K562 (cell line): ENCODE results near the gene RBFA. TPM values are rescaled to one million over a fixed set of nuclear protein-coding genes. Genes with fewer than 3 reads are reported as not detected.
A peak's percentile ranks its signal among the peaks of the same experiment; 100 is the strongest.

ENCODE experiments used
- BRD4 ChIP-seq: fragments of 200-600 bp; sonication (generic); IDR thresholded peaks from 2 replicates; pipeline ENCODE4 v1.6.1; 2017; ENCODE audit warnings: inconsistent platforms
- CBX1 ChIP-seq: sonication (generic); IDR thresholded peaks from 2 replicates; pipeline ENCODE4 v1.6.1; 2016; ENCODE audit warnings: antibody characterized with exemption, low read depth, mild to moderate bottlenecking
- CHD1 ChIP-seq: fragments of 200-600 bp; sonication (generic); IDR thresholded peaks from one replicate; pipeline ENCODE4 v1.6.1; 2012; ENCODE audit warnings: mild to moderate bottlenecking, moderate library complexity, low read length, inconsistent platforms
- EWSR1 ChIP-seq: fragments of 450-650 bp; IDR thresholded peaks from 2 replicates; pipeline ENCODE4 v1.6.1; 2018; ENCODE audit warnings: borderline replicate concordance, mild to moderate bottlenecking, low read depth, moderate library complexity; ENCODE audit not compliant: partially characterized antibody
- KLF10 ChIP-seq: fragments of 250-450 bp; sonication (Bioruptor Pico); IDR thresholded peaks from 2 replicates; pipeline ENCODE4 v1.6.1; 2021; ENCODE audit warnings: matching md5 sums
- MYC ChIP-seq, 2 experiments: fragments of 250-450 bp in 1 of 2; sonication (Bioruptor Pico) in 1 of 2; IDR thresholded peaks; 2 replicates each; pipeline versions ENCODE4 v1.5.1 to v1.6.1; 2012 to 2021; ENCODE audit warnings: low read depth in 2 of 2, borderline replicate concordance in 1 of 2, improper control_type of control experiment in 1 of 2, low read length in 1 of 2, mild to moderate bottlenecking in 1 of 2, moderate library complexity in 1 of 2
- NCOR1 ChIP-seq: fragments of 450-650 bp; IDR thresholded peaks from 2 replicates; pipeline ENCODE4 v1.6.1; 2016; ENCODE audit warnings: mild to moderate bottlenecking, moderate library complexity
- NFIC ChIP-seq: fragments of 450-650 bp; IDR thresholded peaks from 2 replicates; pipeline ENCODE4 v1.6.1; 2017; ENCODE audit warnings: mild to moderate bottlenecking, inconsistent platforms
- PCBP1 ChIP-seq: fragments of 200-400 bp; formaldehyde crosslinking; IDR thresholded peaks from 2 replicates; pipeline ENCODE4 v1.6.1; 2018; ENCODE audit warnings: mild to moderate bottlenecking, low read depth, low read length; ENCODE audit not compliant: poor library complexity, severe bottlenecking
- PHF21A ChIP-seq: fragments of 450-650 bp; IDR thresholded peaks from 2 replicates; pipeline ENCODE4 v1.6.1; 2017; ENCODE audit warnings: low read depth, borderline replicate concordance
- RHOXF2B ChIP-seq: fragments of 250-450 bp; sonication (Bioruptor Pico); conservative IDR thresholded peaks from 2 replicates; pipeline ENCODE4 v1.5.1; 2021
- SMARCA4 ChIP-seq: fragments of 450-650 bp; IDR thresholded peaks from 2 replicates; pipeline ENCODE4 v1.6.1; 2016
- TFE3 ChIP-seq: fragments of 450-650 bp; formaldehyde crosslinking; IDR thresholded peaks from 2 replicates; pipeline ENCODE4 v1.4.0; 2020; ENCODE audit warnings: mild to moderate bottlenecking, mixed read lengths
- THAP7 ChIP-seq: fragments of 250-450 bp; sonication (Bioruptor Pico); IDR thresholded peaks from 2 replicates; pipeline ENCODE4 v1.5.0; 2021
- TRIM28 ChIP-seq: fragments of 450-650 bp; IDR thresholded peaks from 2 replicates; pipeline ENCODE4 v1.6.1; 2017
- USF1 ChIP-seq: sonication (generic); formaldehyde crosslinking; IDR thresholded peaks from 2 replicates; pipeline ENCODE4 v1.9.0; 2022; ENCODE audit warnings: mild to moderate bottlenecking, missing genetic modification reagents
- WHSC1 ChIP-seq: IDR thresholded peaks from one replicate; pipeline ENCODE4 v1.6.1; 2012; ENCODE audit warnings: low read length, control low read depth, inconsistent platforms
- ZBTB34 ChIP-seq: fragments of 250-450 bp; sonication (Bioruptor Pico); IDR thresholded peaks from 2 replicates; pipeline ENCODE4 v1.8.0; 2021; ENCODE audit warnings: mild to moderate bottlenecking, moderate library complexity
- ZBTB5 ChIP-seq: fragments of 450-650 bp; IDR thresholded peaks from 2 replicates; pipeline ENCODE4 v1.6.1; 2017; ENCODE audit warnings: antibody characterized with exemption
- ZFPM2 ChIP-seq: fragments of 250-450 bp; sonication (Bioruptor Pico); IDR thresholded peaks from 2 replicates; pipeline ENCODE4 v1.5.1; 2022; ENCODE audit warnings: mild to moderate bottlenecking
- ZNF165 ChIP-seq: fragments of 250-450 bp; sonication (Bioruptor Pico); IDR thresholded peaks from 2 replicates; pipeline ENCODE4 v1.4.0; 2020; ENCODE audit warnings: borderline replicate concordance
- ZNF354B ChIP-seq: fragments of 250-450 bp; sonication (Bioruptor Pico); IDR thresholded peaks from 2 replicates; pipeline ENCODE4 v1.4.0; 2020
- polyA plus RNA-seq, 8 experiments: library from polyadenylated mRNA; depleted of rRNA in 4 of 8; stranded (reverse) in 5 of 8; unstranded in 3 of 8; fragments of >200 nt; fragmentation: Nextera tagmentation in 2 of 8; fragmentation: Illumina TruSeq in 1 of 8; extraction: Ambion mirVana in 2 of 8; extraction: Trizol in 1 of 8; gene quantifications; 2 replicates each; pipeline versions ENCODE4 v1.2.1 to v1.2.3, GENCODE V29; 2011 to 2014; ENCODE audit warnings: inconsistent platforms in 1 of 8, missing spikeins in 1 of 8
- total RNA-seq, 7 experiments: library from RNA; depleted of rRNA in 6 of 7; stranded (reverse); fragments of >200 nt in 6 of 7; fragmentation: Illumina TruSeq in 2 of 7; extraction: Trizol in 2 of 7; gene quantifications; 2 replicates each; pipeline versions ENCODE4 v1.2.1 to v1.2.3, GENCODE V29; 2011 to 2021; ENCODE audit warnings: low replicate concordance in 1 of 7

Gene RBFA
- total and polyA plus RNA-seq, 9 of the 15 experiments (the other 6 are each of a cell fraction or from before 2014, with no cell fraction given): 3.4 to 41.9 (median 25.8) TPM

GRCh38 chr18:79988451-79989194, 45.6 kb upstream of the RBFA start, which contains the start of gene TXNL4A (continued):
- TF ChIP-seq CHD1 (no peak), NFIC (no peak), ZNF354B (CRISPR knock-in tag) (no peak), TRIM28 (no peak), ZNF165 (CRISPR knock-in tag) (no peak), PHF21A (no peak), KLF10 (no peak), BRD4 (no peak), USF1 (no peak), CBX1 (no peak), TFE3 (CRISPR knock-in tag) (no peak), ZBTB5 (no peak), ZFPM2 (CRISPR knock-in tag) (no peak), ZBTB34 (CRISPR knock-in tag) (no peak), MYC (IDR thresholded peaks at IDR 0.05; ENCODE audit: low read depth, low read length) (peak; percentile 72), MYC (CRISPR knock-in tag; IDR thresholded peaks at IDR 0.05; ENCODE audit: borderline replicate concordance, low read depth) (no peak), PCBP1 (no peak), NCOR1 (no peak), WHSC1 (no peak), THAP7 (CRISPR knock-in tag) (no peak), SMARCA4 (no peak), RHOXF2B (CRISPR knock-in tag) (no peak), EWSR1 (no peak)
